ENCODE results near the gene NOSIP. TPM values are rescaled to one million over a fixed set of nuclear protein-coding genes. Genes with fewer than 3 reads are reported as not detected.

NOSIP gene
- total RNA-seq, 1 experiment from 2014 or later, result 68.5 TPM

DNA sequence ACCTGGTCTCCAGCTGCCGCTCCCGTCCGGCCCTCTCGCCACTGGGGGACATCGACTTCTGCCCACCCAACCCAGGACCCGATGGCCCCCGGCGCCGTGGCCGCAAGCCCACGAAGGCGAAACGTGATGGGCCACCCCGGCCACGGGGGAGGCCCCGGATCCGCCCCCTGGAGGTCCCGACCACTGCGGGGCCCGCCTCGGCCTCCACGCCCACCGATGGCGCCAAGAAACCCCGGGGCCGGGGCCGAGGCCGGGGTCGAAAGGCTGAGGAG, 17.3 kb upstream of the NOSIP start:
- Histone ChIP-seq H4K20me1 (ENCODE audit: insufficient read depth, low read depth, low read length) (peaks cover 41% of the 10 kb centered on the region), H3K9me3 (ENCODE audit: low read length) (no peaks in the 10 kb centered on the region), H3K79me2 (ENCODE audit: low read length) (peaks cover 66% of the 10 kb centered on the region), H3K4me3 (ENCODE audit: low read length) (no peak overlapping the region), H3K27ac (ENCODE audit: low read length) (no peak overlapping the region), H3K9me2 (replicated peaks; ENCODE audit: insufficient read depth, low read length) (no peaks in the 10 kb centered on the region), H3K9ac (ENCODE audit: low read length) (no peak overlapping the region), H3K36me3 (ENCODE audit: insufficient read depth, low read length) (peaks cover 34% of the 10 kb centered on the region; the same call in 1 of the 2 replicates), H3K4me2 (ENCODE audit: low read depth, low read length, poor library complexity, severe bottlenecking) (no peak overlapping the region), H2AFZ (ENCODE audit: low read length) (no peak overlapping the region), H3K27me3 (ENCODE audit: low read length) (no peaks in the 10 kb centered on the region), H3K4me1 (ENCODE audit: low read length) (peaks cover 14% of the 10 kb centered on the region)
- DNase-seq, result no peak

DNA sequence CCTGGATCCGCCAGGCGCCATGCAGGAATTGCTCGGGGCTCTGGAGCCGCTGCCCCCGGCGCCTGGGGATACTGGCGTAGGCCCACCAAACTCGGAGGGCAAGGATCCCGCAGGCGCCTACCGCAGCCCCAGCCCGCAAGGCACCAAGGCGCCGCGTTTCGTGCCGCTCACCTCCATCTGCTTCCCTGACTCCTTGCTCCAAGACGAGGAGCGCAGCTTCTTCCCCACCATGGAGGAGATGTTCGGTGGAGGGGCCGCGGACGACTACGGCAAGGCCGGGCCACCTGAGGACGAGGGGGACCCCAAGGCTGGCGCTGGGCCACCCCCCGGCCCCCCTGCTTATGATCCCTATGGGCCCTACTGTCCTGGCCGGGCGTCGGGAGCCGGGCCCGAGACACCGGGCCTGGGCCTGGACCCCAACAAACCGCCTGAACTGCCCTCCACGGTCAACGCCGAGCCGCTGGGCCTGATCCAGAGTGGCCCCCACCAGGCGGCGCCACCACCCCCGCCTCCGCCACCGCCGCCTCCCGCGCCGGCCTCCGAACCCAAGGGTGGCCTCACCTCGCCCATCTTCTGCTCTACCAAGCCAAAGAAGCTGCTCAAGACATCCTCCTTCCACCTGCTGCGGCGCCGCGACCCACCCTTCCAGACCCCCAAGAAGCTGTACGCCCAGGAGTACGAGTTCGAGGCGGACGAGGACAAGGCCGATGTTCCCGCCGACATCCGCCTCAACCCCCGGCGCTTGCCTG, 16.8 kb upstream of the NOSIP start:
- peaks cover 34% of the 10 kb centered on the region; the same call in 1 of the 2 replicates for H3K36me3 ChIP-seq (ENCODE audit: insufficient read depth, low read length)
- peaks cover 66% of the 10 kb centered on the region for H3K79me2 ChIP-seq (ENCODE audit: low read length)
- no peaks in the 10 kb centered on the region for H3K27me3 ChIP-seq (ENCODE audit: low read length)
- H3K4me2 ChIP-seq (ENCODE audit: low read depth, low read length, poor library complexity, severe bottlenecking), result no peak overlapping the region
- peaks cover 46% of the 10 kb centered on the region for H4K20me1 ChIP-seq (ENCODE audit: insufficient read depth, low read depth, low read length)
- H3K9me2 ChIP-seq (replicated peaks; ENCODE audit: insufficient read depth, low read length), result no peaks in the 10 kb centered on the region
- H3K9ac ChIP-seq (ENCODE audit: low read length), result no peak overlapping the region
- peaks cover 17% of the 10 kb centered on the region for H3K4me1 ChIP-seq (ENCODE audit: low read length)
- no peak for DNase-seq
- no peaks in the 10 kb centered on the region for H3K9me3 ChIP-seq (ENCODE audit: low read length)
- no peak overlapping the region for H2AFZ ChIP-seq (ENCODE audit: low read length)
- H3K4me3 ChIP-seq (ENCODE audit: low read length), result no peak overlapping the region
- H3K27ac ChIP-seq (ENCODE audit: low read length), result no peak overlapping the region

DNA sequence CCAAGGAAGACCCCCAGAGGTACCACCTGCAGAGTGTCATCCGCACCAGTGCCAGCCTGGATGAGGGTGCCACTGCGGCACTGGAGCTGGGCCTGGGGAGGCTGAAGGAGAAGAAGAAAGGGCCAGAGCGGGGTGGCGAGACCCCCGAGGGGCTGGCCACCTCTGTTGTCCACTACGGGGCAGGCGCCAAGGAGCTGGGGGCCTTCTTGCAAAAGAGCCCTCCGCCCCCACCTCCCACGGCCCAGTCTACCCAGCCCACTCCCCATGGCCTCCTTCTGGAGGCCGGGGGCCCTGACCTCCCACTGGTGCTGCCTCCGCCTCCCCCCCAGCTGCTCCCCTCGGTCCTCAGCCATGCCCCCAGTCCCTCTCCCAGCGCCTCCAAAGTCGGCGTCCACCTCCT, 16.1 kb upstream of the NOSIP start:
- peaks cover 44% of the 10 kb centered on the region for H4K20me1 ChIP-seq (ENCODE audit: insufficient read depth, low read depth, low read length)

DNA sequence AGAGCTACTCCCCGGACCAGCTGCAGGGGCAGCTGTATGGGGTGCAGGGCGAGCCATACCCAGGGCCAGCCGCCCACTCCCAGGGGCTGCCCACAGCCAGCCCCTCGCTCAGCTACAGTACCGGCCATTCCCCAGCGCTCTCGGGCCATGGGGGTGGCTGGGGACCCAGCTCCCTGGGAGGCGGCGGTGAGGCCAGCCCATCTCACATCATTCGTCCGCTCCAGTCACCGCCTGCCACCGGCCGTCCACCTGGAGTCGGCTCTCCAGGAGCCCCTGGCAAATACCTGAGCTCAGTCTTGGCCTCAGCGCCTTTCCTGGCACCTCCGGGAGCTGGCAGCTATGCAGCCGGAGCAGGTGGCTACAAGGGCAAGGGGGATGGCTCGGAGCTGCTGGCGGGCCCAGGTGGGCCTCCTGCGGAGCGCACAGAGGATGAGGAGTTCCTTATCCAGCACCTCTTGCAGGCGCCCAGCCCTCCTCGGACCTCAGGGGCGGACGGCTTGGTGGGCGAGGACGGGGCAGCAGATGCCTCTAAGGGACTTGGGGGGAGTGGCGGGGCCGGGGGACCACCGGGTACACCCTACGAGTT, 15.6 kb upstream of the NOSIP start:
- H3K36me3 ChIP-seq (ENCODE audit: insufficient read depth, low read length), result peaks cover 34% of the 10 kb centered on the region; the same call in 1 of the 2 replicates
- H3K9ac ChIP-seq (ENCODE audit: low read length), result no peak overlapping the region
- no peak overlapping the region for H2AFZ ChIP-seq (ENCODE audit: low read length)
- H4K20me1 ChIP-seq (ENCODE audit: insufficient read depth, low read depth, low read length), result peaks cover 44% of the 10 kb centered on the region
- no peak for DNase-seq
- no peaks in the 10 kb centered on the region for H3K27me3 ChIP-seq (ENCODE audit: low read length)
- H3K9me2 ChIP-seq (replicated peaks; ENCODE audit: insufficient read depth, low read length), result no peaks in the 10 kb centered on the region
- H3K9me3 ChIP-seq (ENCODE audit: low read length), result no peaks in the 10 kb centered on the region
- peaks cover 64% of the 10 kb centered on the region for H3K79me2 ChIP-seq (ENCODE audit: low read length)
- H3K4me2 ChIP-seq (ENCODE audit: low read depth, low read length, poor library complexity, severe bottlenecking), result no peak overlapping the region
- H3K27ac ChIP-seq (ENCODE audit: low read length), result no peak overlapping the region
- no peak overlapping the region for H3K4me3 ChIP-seq (ENCODE audit: low read length)
- peaks cover 17% of the 10 kb centered on the region for H3K4me1 ChIP-seq (ENCODE audit: low read length)

More for the DNA sequence above, 16.1 kb upstream of the NOSIP start:
- Histone ChIP-seq H3K27ac (ENCODE audit: low read length) (no peak overlapping the region), H3K9me2 (replicated peaks; ENCODE audit: insufficient read depth, low read length) (no peaks in the 10 kb centered on the region), H3K4me2 (ENCODE audit: low read depth, low read length, poor library complexity, severe bottlenecking) (no peak overlapping the region), H3K9ac (ENCODE audit: low read length) (no peak overlapping the region), H2AFZ (ENCODE audit: low read length) (no peak overlapping the region), H3K79me2 (ENCODE audit: low read length) (peaks cover 67% of the 10 kb centered on the region), H3K27me3 (ENCODE audit: low read length) (no peaks in the 10 kb centered on the region), H3K9me3 (ENCODE audit: low read length) (no peaks in the 10 kb centered on the region), H3K4me1 (ENCODE audit: low read length) (peaks cover 17% of the 10 kb centered on the region), H3K36me3 (ENCODE audit: insufficient read depth, low read length) (peaks cover 34% of the 10 kb centered on the region; the same call in 1 of the 2 replicates), H3K4me3 (ENCODE audit: low read length) (no peak overlapping the region)
- DNase-seq, result no peak

DNA sequence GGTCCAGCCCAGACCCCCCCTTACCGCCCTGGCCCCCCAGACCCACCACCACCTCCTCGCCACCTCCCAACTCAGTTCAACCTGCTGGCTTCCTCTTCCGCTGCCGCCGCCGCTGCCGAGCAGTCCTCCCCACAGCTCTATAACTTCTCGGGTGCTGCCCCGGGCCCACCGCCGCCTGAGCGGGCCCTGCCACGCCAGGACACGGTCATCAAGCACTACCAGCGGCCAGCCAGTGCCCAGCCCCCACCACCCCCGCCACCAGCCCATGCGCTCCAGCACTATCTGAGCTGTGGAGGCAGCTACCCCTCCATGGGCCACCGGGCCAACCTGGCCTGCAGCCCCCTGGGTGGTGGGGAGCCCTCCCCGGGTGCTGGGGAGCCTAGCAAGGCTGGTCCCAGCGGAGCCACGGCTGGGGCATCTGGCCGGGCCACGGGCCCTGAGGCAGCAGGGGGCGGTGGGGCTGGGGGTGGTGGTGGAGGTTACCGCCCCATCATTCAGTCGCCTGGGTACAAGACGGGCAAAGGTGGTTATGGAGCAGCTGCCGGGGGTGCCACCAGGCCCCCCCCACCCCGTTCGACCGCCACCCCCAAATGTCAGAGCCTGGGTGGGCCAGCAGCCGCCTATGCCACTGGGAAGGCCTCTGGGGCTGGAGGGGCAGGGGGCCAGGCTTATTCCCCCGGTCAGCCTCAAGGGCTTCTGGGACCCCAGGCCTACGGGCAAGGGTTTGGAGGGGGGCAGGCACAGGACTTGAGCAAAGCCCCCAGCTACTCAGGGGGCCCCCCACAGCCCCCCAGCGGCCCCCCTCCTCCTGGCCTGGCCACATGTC, 14.8 kb upstream of the NOSIP start:
- Histone ChIP-seq H3K9me2 (replicated peaks; ENCODE audit: insufficient read depth, low read length) (no peaks in the 10 kb centered on the region), H3K36me3 (ENCODE audit: insufficient read depth, low read length) (peaks cover 33% of the 10 kb centered on the region; the same call in 1 of the 2 replicates), H3K27me3 (ENCODE audit: low read length) (no peaks in the 10 kb centered on the region), H3K4me3 (ENCODE audit: low read length) (no peak overlapping the region), H3K79me2 (ENCODE audit: low read length) (peaks cover 62% of the 10 kb centered on the region), H3K27ac (ENCODE audit: low read length) (no peak overlapping the region), H3K9me3 (ENCODE audit: low read length) (no peaks in the 10 kb centered on the region), H3K4me2 (ENCODE audit: low read depth, low read length, poor library complexity, severe bottlenecking) (no peak overlapping the region), H4K20me1 (ENCODE audit: insufficient read depth, low read depth, low read length) (peaks cover 43% of the 10 kb centered on the region), H2AFZ (ENCODE audit: low read length) (no peak overlapping the region), H3K9ac (ENCODE audit: low read length) (no peak overlapping the region), H3K4me1 (ENCODE audit: low read length) (peaks cover 23% of the 10 kb centered on the region)
- no peak for DNase-seq

DNA sequence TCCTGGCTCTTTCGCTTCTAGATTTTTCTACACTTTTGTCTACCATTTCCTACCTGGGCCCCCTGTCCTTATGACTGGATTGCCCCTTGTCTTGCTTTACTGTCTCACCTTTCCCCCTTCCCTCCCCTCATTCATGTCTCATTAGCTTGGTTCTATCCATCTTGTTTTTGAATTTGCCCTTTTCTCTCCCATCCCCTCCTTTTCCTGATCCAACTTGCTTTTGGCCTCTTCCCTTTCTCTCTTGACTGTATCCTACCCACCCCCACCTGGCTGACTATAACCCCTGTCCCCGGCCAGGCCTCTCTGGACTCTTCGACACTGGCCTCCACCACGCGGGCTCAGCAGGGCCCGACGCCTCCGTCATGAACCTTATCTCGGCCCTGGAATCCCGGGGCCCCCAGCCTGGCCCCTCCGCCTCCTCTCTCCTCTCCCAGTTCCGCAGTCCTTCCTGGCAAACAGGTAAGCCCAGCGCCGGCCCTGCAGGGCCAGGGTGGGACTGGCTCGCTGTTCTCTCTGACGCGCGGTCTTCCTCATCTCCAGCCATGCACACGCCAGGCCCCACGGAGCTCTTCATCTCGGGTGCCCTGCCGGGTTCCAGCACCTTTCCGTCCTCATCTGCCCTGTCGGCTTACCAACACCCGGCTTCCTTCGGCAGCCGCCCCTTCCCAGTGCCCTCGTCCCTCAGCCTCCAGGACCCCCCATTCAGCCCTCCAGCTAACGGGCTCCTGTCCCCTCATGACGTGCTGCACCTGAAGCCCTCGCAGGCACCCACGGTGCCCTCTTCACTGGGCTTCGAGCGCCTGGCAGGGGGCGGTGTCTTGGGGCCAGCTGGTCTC, 14.0 kb upstream of the NOSIP start:
- no peak for DNase-seq

DNA sequence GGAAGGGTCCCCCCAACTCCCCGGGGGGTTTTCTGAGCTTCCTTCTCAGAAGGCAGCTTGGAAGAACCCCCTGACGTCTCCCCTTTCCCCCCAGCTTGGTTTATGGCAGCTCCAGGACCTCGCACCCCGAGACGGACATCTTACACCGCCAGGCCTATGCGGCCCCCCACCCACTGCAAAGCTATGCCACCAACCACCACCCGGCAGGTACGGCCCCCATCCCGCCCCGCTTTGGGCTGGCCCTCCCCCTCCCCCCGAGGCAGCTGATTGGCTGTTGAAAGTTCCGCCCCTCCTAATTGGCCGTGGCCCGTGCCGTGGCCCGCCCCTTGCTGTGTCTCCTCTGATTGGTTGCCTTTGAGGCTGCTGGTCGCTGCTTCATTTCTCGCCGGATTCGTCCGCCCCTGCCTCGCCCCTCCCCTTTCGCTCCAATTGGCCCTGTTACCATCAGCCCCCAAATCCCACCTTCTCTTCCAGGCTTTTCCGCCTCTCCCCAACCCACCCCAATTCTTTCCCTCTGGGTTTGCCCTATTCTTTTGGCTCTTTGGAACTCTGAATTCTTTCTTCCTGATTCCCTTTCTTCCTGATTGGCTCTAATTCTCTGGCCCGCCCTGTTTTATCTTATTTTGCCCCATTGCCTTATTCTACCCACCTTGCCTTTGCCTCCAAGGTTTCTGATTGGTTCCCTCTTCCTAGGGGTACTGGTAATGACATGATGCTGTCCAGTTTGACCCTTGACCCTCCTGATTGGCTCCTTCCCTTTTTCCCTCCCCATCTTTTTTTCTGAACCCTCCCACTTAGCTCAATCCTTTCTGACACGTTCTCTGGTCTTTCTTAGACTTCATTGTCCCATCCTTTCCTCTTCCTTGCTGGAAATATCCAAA, 13.1 kb upstream of the NOSIP start:
- H3K4me1 ChIP-seq (ENCODE audit: low read length), result peaks cover 23% of the 10 kb centered on the region
- H3K27ac ChIP-seq (ENCODE audit: low read length), result peak overlapping the region; percentile 92
- peaks cover 29% of the 10 kb centered on the region for H4K20me1 ChIP-seq (ENCODE audit: insufficient read depth, low read depth, low read length)
- peak overlapping the region; percentile 86 for H3K4me2 ChIP-seq (ENCODE audit: low read depth, low read length, poor library complexity, severe bottlenecking)
- H3K9me2 ChIP-seq (replicated peaks; ENCODE audit: insufficient read depth, low read length), result no peaks in the 10 kb centered on the region
- no peak overlapping the region for H2AFZ ChIP-seq (ENCODE audit: low read length)
- H3K27me3 ChIP-seq (ENCODE audit: low read length), result no peaks in the 10 kb centered on the region
- peak overlapping the region; percentile 94 for H3K9ac ChIP-seq (ENCODE audit: low read length)
- H3K4me3 ChIP-seq (ENCODE audit: low read length), result peak overlapping the region; percentile 95
- DNase-seq, result peak; percentile 99
- peaks cover 16% of the 10 kb centered on the region; the same call in 1 of the 2 replicates for H3K36me3 ChIP-seq (ENCODE audit: insufficient read depth, low read length)
- H3K79me2 ChIP-seq (ENCODE audit: low read length), result peaks cover 47% of the 10 kb centered on the region
- H3K9me3 ChIP-seq (ENCODE audit: low read length), result no peaks in the 10 kb centered on the region

More for the DNA sequence above, 14.0 kb upstream of the NOSIP start:
- Histone ChIP-seq H3K36me3 (ENCODE audit: insufficient read depth, low read length) (peaks cover 25% of the 10 kb centered on the region; the same call in 1 of the 2 replicates), H3K4me2 (ENCODE audit: low read depth, low read length, poor library complexity, severe bottlenecking) (peak overlapping the region; percentile 86), H3K9me2 (replicated peaks; ENCODE audit: insufficient read depth, low read length) (no peaks in the 10 kb centered on the region), H2AFZ (ENCODE audit: low read length) (no peak overlapping the region), H3K4me1 (ENCODE audit: low read length) (peaks cover 23% of the 10 kb centered on the region), H4K20me1 (ENCODE audit: insufficient read depth, low read depth, low read length) (peaks cover 35% of the 10 kb centered on the region), H3K27me3 (ENCODE audit: low read length) (no peaks in the 10 kb centered on the region), H3K27ac (ENCODE audit: low read length) (no peak overlapping the region; the same call in 1 of the 2 replicates), H3K9me3 (ENCODE audit: low read length) (no peaks in the 10 kb centered on the region), H3K79me2 (ENCODE audit: low read length) (peaks cover 55% of the 10 kb centered on the region), H3K4me3 (ENCODE audit: low read length) (peak overlapping the region; percentile 95; the same call in 1 of the 2 replicates), H3K9ac (ENCODE audit: low read length) (peak overlapping the region; percentile 43; the same call in 1 of the 2 replicates)

Data from Karpas-422 (cell line).